ENCODE data around the gene CDC42BPG. TPM values are rescaled to one million over a fixed set of nuclear protein-coding genes. Genes with fewer than 3 reads are reported as not detected.

CDC42BPG gene
- total and polyA plus RNA-seq, 10 of the 15 experiments (the other 5 are each of a cell fraction or from before 2014, with no cell fraction given): 0.02 to 1.3 (median 0.09) TPM; not detected in 1

GRCh38 chr11:64838600-64839334, 5.7 kb downstream of the CDC42BPG start:
- Histone ChIP-seq H3K4me1 (ENCODE audit: control insufficient read depth, insufficient read depth, low read length) (peaks cover 4% of the 10 kb centered on the region), H3K79me2 (ENCODE audit: control insufficient read depth, insufficient read depth, low read length) (no peaks in the 10 kb centered on the region), H3K4me3 (no peak overlapping the region), H3K27ac (ENCODE audit: control insufficient read depth, insufficient read depth) (no peak overlapping the region), H3K36me3 (ENCODE audit: control insufficient read depth in 2 of 2, insufficient read depth in 2 of 2, low read length in 1 of 2) (no peaks in the 10 kb centered on the region), H3K27me3 (replicated peaks in 1 of 2; ENCODE audit: control insufficient read depth in 2 of 2, insufficient read depth in 2 of 2, low read length in 1 of 2) (no peaks in the 10 kb centered on the region), H3K9ac (ENCODE audit: control insufficient read depth, insufficient read depth, low read length) (no peak overlapping the region), H4K20me1 (ENCODE audit: control insufficient read depth, insufficient read depth) (no peaks in the 10 kb centered on the region), H3K9me3 (replicated peaks; ENCODE audit: control insufficient read depth, insufficient read depth, low read length) (no peaks in the 10 kb centered on the region), H2AFZ (ENCODE audit: control insufficient read depth, low read depth, low read length) (no peak overlapping the region), H3K4me2 (ENCODE audit: control insufficient read depth, insufficient read depth) (no peak overlapping the region)
- ChIA-PET SMC1A (ENCODE audit: uncharacterized antibody, unreplicated experiment) (interaction anchor here (1.0 kb wide), 1 partner anchor 24 kb away, joined by 3 read pairs; no protein-coding TSS in a partner anchor), POLR2A (no interaction called here), RAD21 (ENCODE audit: unreplicated experiment) (no interaction called here), CTCF (interaction anchor here (1.6 kb wide), 1 partner anchor 9 kb away, joined by 3 read pairs; no protein-coding TSS in a partner anchor)
- no peak for DNase-seq (ENCODE audit: low read depth, low spot score)
- in situ Hi-C loops (cut with MboI) (no loop called here), intact Hi-C loops (cut with micrococcal nuclease; ENCODE audit: unreplicated experiment) (no loop called here)
- 79% methylated on average over 28 of the region's 28 CpGs for WGBS (ENCODE audit: insufficient coverage, insufficient replicate concordance, low lambda C conversion rate, missing lambda C conversion rate)
- FAIRE-seq: no peak
- BruUV-seq (replicated peaks): no TSS peak
- TF ChIP-seq SKIL (IDR thresholded peaks at IDR 0.05; ENCODE audit: low read depth, poor library complexity, severe bottlenecking) (no peak), NFYA (IDR thresholded peaks at IDR 0.05; ENCODE audit: borderline replicate concordance, low read depth, low read length) (no peak), CHD2 (IDR thresholded peaks at IDR 0.05; ENCODE audit: borderline replicate concordance, low read depth, low read length) (no peak), PAX5 (IDR thresholded peaks at IDR 0.05; ENCODE audit: borderline replicate concordance, low read depth, low read length) (no peak), MAX (IDR thresholded peaks at IDR 0.05; ENCODE audit: low read depth, low read length) (no peak), MTA3 (IDR thresholded peaks at IDR 0.05; ENCODE audit: borderline replicate concordance, low read length) (no peak), ATF7 (IDR thresholded peaks at IDR 0.05; ENCODE audit: low read depth) (no peak), SUZ12 (IDR thresholded peaks at IDR 0.05; ENCODE audit: unreplicated experiment) (no peak), PML (IDR thresholded peaks at IDR 0.05; ENCODE audit: low read length) (no peak), RELA (IDR thresholded peaks at IDR 0.05; ENCODE audit: borderline replicate concordance, partially characterized antibody) (no peak), SPI1 (IDR thresholded peaks at IDR 0.05; ENCODE audit: borderline replicate concordance, insufficient read depth, low read depth, low read length) (no peak), BACH1 (IDR thresholded peaks at IDR 0.05; ENCODE audit: borderline replicate concordance) (no peak), WRNIP1 (IDR thresholded peaks at IDR 0.05; ENCODE audit: borderline replicate concordance, low read depth, low read length) (no peak), EP300 (IDR thresholded peaks at IDR 0.05; ENCODE audit: borderline replicate concordance in 1 of 2, control insufficient read depth in 1 of 2, low read depth in 2 of 2, low read length in 2 of 2) (no peak), USF1 (IDR thresholded peaks at IDR 0.05; ENCODE audit: borderline replicate concordance, extremely low read length, insufficient read depth, low read depth, low read length) (no peak), BCLAF1 (IDR thresholded peaks at IDR 0.05) (no peak)
- ATAC-seq: no peak
